ENCODE data around the gene HIF3A. TPM values are rescaled to one million over a fixed set of nuclear protein-coding genes. Genes with fewer than 3 reads are reported as not detected.

The HIF3A gene
- total RNA-seq, 1 donor from 2014 or later = 12.6 TPM

GRCh38 chr19:46390866-46391265 is 94.0 kb downstream of the HIF3A start:
- H3K4me1 ChIP-seq (ENCODE audit: insufficient read depth, low read length) = peaks cover 5% of the 10 kb centered on the region
- FAIRE-seq (no peak), DNase-seq (ENCODE audit: low read depth) (no peak)
- Mint-ChIP-seq H3K4me1 (ENCODE audit: low read depth, unreplicated experiment) (peaks cover 6% of the 10 kb centered on the region), H3K27ac (ENCODE audit: unreplicated experiment) (no peak overlapping the region), H3K27me3 (ENCODE audit: low read depth, unreplicated experiment) (no peaks in the 10 kb centered on the region), H3K36me3 (ENCODE audit: low read depth, unreplicated experiment) (peaks cover 43% of the 10 kb centered on the region), H3K9me3 (ENCODE audit: unreplicated experiment) (no peaks in the 10 kb centered on the region), H3K4me3 (ENCODE audit: unreplicated experiment) (no peak overlapping the region)
- H3K9ac ChIP-seq (ENCODE audit: low read length) = no peak overlapping the region
- H3K27ac ChIP-seq (ENCODE audit: low read depth, low read length) = no peak overlapping the region
- H2AFZ ChIP-seq (ENCODE audit: low read depth, low read length) = no peak overlapping the region
- H3K4me2 ChIP-seq (ENCODE audit: low read length) = no peak overlapping the region
- H3K36me3 ChIP-seq (ENCODE audit: insufficient read depth, low read length) = peaks cover 13% of the 10 kb centered on the region
- TF ChIP-seq CTCF (IDR thresholded peaks at IDR 0.05; ENCODE audit: insufficient read depth, low read depth, low read length) = no peak
- TF ChIP-seq EZH2 (IDR thresholded peaks at IDR 0.05; ENCODE audit: insufficient read depth, low read length) = no peak
- H3K79me2 ChIP-seq (ENCODE audit: insufficient read depth, low read length) = no peaks in the 10 kb centered on the region
- no peak overlapping the region for H3K4me3 ChIP-seq (ENCODE audit: insufficient read depth, low read depth, low read length)
- H4K20me1 ChIP-seq (ENCODE audit: insufficient read depth, low read length) = no peaks in the 10 kb centered on the region
- no peaks in the 10 kb centered on the region for H3K27me3 ChIP-seq (ENCODE audit: insufficient read depth, low read length)
- peaks cover 5% of the 10 kb centered on the region for H3K9me3 ChIP-seq (ENCODE audit: insufficient read depth, low read depth, low read length)

- H3K27ac Mint-ChIP-seq (ENCODE audit: unreplicated experiment) = no peak overlapping the region
- FAIRE-seq = no peak
These were observed 94.7 kb downstream of the HIF3A start for GRCh38 chr19:46391296-46392251.

More at GRCh38 chr19:46391296-46392251, 94.7 kb downstream of the HIF3A start:
- Histone ChIP-seq H3K4me3 (ENCODE audit: insufficient read depth, low read depth, low read length) (no peak overlapping the region), H3K9ac (ENCODE audit: low read length) (no peak overlapping the region), H3K27ac (ENCODE audit: low read depth, low read length) (no peak overlapping the region), H3K9me3 (ENCODE audit: insufficient read depth, low read depth, low read length) (peaks cover 5% of the 10 kb centered on the region), H3K27me3 (ENCODE audit: insufficient read depth, low read length) (no peaks in the 10 kb centered on the region), H3K36me3 (ENCODE audit: insufficient read depth, low read length) (peaks cover 13% of the 10 kb centered on the region), H3K79me2 (ENCODE audit: insufficient read depth, low read length) (no peaks in the 10 kb centered on the region), H3K4me1 (ENCODE audit: insufficient read depth, low read length) (peaks cover 5% of the 10 kb centered on the region), H4K20me1 (ENCODE audit: insufficient read depth, low read length) (no peaks in the 10 kb centered on the region), H2AFZ (ENCODE audit: low read depth, low read length) (no peak overlapping the region), H3K4me2 (ENCODE audit: low read length) (no peak overlapping the region)
- no peak for TF ChIP-seq EZH2 (IDR thresholded peaks at IDR 0.05; ENCODE audit: insufficient read depth, low read length)
- no peak for TF ChIP-seq CTCF (IDR thresholded peaks at IDR 0.05; ENCODE audit: insufficient read depth, low read depth, low read length)
- H3K4me1 Mint-ChIP-seq (ENCODE audit: low read depth, unreplicated experiment) = peaks cover 6% of the 10 kb centered on the region
- H3K36me3 Mint-ChIP-seq (ENCODE audit: low read depth, unreplicated experiment) = peaks cover 40% of the 10 kb centered on the region
- no peaks in the 10 kb centered on the region for H3K9me3 Mint-ChIP-seq (ENCODE audit: unreplicated experiment)
- H3K4me3 Mint-ChIP-seq (ENCODE audit: unreplicated experiment) = no peak overlapping the region
- no peaks in the 10 kb centered on the region for H3K27me3 Mint-ChIP-seq (ENCODE audit: low read depth, unreplicated experiment)
- no peak for DNase-seq (ENCODE audit: low read depth)

Data from astrocyte (in vitro differentiated cells and primary cell).